Putamen (tissue), 1 donor: Measurements from ENCODE around the gene SF3B6.
A peak's percentile ranks its signal among the peaks of the same experiment; 100 is the strongest.
"Not testable (repeated sequence)": the region's sequence is repeated elsewhere in the genome, so short reads cannot be mapped to it uniquely, and the experiment has no call there.

Source experiments
- DNase-seq: peaks from one replicate; pipeline ENCODE4 v3.0.0-alpha.2; 2016; ENCODE audit warnings: low spot score

SF3B6 gene

DNA sequence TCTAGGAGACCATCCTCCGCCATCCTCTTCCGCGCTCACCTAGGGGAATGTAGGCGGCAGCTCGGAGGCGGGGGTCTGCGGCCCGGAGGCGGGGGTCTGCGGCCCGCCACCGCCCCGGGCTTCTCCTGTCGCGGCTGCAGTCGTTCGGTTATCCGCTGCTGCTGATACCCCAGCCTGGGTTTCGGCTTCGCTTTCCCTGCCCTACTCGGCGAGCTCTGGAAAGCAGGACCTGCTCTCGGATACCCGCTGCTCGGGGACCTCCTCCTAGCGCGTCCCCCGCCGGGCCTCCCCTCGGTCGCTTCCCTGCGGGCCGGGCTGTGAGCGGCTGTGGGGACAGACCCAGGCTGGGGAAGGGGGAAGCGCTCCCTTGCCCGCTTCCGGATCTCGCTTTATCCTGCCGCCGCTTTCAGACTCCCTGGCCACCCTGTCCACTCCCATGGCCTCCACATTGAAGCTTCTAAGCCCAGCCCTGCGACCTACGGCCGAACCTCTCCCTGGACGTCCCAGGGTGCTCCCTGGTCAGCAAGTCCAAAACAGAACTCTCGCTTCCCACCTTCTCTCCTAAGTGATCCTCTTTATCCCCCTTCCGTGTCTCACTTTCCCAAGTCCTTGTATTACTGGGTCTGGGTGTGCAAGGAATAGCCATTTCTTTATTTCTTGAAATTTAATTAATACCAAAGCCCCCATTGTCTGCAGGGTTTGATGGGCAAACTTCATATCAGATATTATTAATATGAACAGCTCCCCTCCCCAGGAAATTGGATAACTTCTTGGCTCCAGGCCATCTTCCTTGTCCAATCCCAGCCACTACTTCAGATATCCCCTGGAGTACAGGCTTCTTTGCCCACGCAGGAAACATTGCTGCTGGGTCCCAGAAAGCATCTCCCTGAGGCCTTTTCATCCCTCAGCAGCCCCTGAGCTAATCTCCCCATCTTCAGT is 25.8 kb downstream of the SF3B6 start:
- DNase-seq = no peak

- DNase-seq = peak; percentile 46
Measured at GRCh38 chr2:24049485-24050021, 26.6 kb downstream of the SF3B6 start, which contains the start of gene FKBP1B. FKBP1B (plus strand) TSS chr2:24049741; CDS start chr2:24049850, 109 bp downstream.

- no peak for DNase-seq
Measured at GRCh38 chr2:24048769-24049484, 27.2 kb downstream of the SF3B6 start.

GRCh38 chr2:24047703-24048033 is 28.5 kb downstream of the SF3B6 start:
- no peak for DNase-seq

- peak; percentile 98 for DNase-seq
Measured at GRCh38 chr2:24046930-24047702, 29.0 kb downstream of the SF3B6 start, which contains the start of gene WDCP. WDCP (minus strand) TSS chr2:24047391; CDS start chr2:24039494, 7,897 bp downstream.

DNA sequence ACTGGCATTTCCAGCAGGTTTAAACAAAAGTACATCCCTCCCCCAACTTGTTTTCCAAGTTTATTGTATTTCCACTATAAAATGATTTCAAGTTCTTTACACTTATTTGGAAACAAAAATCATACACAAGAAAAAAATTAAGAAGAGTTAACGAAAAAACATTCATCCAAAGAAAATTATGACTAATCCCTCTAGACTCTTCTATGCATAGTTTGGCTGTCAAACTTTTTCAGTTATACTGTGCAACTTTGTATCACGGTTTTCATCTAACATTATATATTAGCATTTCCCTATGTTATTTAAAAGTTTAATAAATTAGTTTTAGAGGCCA is 29.6 kb downstream of the SF3B6 start:
- DNase-seq = no peak

GRCh38 chr2:24045511-24046508 is 30.3 kb downstream of the SF3B6 start:
- no peak for DNase-seq

GRCh38 chr2:24043133-24043532 is 33.0 kb downstream of the SF3B6 start:
- not testable (repeated sequence) for DNase-seq

- DNase-seq = no peak
Measured at GRCh38 chr2:24040511-24040910, 35.6 kb downstream of the SF3B6 start.

- DNase-seq = no peak
Measured at GRCh38 chr2:24038786-24039499, 37.2 kb downstream of the SF3B6 start.

DNA sequence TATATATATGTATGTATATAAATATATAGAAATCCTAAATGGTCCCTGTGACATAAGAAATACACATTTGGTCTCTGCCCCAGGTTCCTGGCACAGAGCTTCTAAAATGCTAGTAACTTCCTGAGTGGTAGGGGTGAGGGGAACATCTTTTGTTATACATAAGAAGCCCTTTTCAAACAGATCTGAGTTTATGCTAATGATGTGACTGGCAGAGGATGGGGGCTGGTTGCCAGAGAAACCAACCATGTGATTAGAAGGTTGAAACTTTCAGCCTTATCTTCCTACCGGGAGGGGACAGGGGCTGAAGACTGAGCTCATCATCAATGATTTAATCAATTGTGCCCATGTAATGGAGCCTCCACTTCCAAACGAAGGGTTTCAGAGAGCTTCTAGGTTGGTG is 49.9 kb downstream of the SF3B6 start:
- peak; percentile 53 for DNase-seq

DNA sequence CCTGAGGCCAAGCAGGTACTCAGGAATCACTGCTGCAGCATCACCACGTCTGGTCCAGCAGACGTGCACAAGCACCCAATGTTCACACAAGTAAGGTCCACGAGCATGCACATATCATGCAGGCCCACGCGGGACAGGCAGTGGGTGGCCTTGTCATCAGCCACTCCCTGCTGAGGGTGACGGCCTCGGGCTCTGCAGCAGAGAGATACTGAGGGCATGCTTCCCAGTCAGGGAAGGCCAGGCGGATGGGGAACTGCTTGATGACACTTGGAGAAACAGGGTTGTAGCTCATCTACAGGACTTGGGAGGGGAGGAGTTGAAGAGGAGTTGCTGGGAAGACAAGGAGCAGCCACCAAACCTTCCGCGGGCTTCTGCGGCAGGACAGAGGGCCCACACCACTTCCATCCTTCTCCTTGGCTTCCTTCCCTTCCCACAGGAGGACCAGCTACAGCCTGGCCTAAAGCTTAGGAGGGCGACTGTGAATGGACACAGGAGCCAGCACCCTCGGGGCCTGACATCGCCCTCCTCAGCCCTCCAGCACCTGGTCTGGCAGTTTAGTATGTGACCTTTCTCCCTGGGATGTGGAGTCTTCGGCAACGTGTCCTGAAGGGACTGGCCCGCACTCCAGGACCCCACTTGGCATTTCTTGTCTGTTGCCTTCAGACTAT is 51.0 kb downstream of the SF3B6 start:
- DNase-seq = no peak

GRCh38 chr2:24024018-24024417 is 52.1 kb downstream of the SF3B6 start:
- DNase-seq = no peak

DNA sequence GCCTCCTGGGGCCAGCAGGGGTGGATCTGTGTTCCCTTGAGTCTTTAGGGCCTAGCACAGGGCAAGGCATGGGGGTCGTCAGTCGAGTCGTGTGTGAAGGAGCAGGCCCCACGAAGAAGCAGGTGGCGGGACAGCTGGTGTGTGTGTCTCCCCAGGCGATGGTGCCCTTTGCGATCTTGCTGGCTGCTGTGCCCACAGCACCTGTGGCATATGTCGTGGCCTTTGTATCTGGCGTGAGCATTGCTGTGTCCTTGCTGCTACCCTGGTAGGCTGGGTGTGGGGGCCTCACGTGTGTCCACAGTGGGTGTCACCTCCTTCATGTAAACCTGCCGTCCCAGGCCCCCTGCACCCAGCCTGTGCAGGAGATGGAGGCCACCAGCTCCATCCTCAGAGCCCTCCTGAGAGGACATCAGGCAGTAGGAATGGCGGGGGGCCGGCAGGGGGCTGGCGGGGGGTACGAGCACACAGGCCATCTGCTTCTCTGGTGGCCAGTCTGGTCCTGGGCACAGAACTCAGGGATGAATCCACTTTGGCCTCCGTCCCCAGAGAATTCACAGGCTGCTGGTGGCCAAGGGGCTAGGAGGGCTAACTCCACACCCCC is 53.1 kb downstream of the SF3B6 start:
- no peak for DNase-seq

- DNase-seq = no peak
Measured at GRCh38 chr2:24022324-24022974, 53.7 kb downstream of the SF3B6 start.

DNA sequence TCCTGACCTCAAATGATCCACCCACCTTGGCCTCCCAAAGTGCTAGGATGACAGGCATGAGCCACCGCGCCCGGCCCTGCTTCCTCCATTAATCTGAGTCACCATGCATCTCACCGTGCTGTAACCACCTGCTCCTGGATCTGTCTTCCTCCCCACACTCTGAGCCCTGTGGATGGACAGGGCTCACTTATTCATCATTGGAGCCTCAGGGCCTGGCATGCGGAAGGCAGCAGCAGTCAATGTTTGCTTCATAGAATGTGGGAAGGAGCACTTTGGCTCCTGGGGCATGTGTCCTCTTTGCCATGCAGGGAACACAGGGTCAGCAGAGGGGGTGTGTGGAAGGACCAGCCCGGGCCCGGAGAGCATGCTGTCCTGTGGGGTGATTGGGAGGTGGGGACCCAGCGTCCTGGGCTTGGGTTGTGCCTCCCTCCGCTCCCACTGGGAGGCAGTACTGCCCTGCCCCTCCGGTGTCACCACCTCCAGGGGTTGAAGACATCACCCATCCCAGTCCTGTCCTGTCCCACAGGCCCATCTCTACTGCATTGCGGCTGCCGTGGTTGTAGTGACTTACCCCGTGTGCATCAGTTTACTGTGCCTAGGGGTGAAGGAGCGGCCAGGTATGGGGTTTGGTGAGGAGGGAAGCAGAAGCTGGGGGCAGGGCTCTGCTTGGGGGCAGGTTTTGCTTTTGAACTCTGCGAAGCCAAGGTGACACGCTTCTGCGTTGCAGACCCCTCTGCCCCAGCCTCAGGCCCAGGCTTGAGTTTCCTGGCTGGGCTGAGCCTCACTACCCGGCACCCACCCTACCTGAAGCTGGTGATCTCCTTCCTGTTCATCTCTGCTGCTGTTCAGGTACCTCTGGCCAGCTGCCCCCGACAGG is 54.8 kb downstream of the SF3B6 start:
- no peak for DNase-seq

DNA sequence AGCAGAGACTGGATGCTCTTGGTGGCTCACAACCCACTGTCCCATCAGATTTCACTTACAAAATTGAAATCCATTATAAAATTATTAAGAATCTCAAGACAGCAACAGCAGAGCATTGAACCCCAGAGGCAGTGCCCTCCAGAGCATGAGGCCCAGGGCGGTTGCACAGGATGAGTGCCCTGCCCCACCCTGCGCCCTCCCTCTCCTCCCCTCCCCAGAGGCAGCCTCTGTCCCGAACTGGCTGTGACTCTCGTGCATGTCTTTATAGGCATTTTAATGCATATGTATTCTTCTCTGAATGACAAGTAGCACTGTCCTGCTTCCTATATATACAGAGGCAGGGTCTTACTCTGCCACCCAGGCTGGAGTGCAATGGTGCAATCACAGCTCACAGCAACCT is 55.9 kb downstream of the SF3B6 start:
- no peak for DNase-seq

DNA sequence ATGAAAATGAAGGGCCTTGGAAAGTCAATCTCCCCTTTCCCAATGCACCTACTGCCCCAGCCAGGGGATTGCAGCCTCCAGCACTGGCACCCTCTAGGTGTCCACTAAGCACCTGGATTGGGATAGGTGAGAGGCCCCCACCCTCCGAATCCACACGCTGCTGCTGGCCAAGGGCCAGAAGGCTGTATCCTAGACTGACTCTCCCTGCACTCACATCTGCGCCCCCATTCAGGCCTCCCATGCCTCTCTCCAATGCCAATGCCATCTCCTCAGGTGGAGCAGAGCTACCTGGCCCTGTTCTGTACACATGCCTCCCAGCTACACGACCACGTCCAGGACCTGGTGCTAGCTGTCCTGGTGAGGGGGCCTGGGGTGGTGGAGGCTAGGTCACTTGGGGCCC is 56.4 kb downstream of the SF3B6 start:
- no peak for DNase-seq
